ENCODE data around the gene PDE4C.

GRCh38 chr19:18205200-18205892, 20.9 kb downstream of the PDE4C start:
- no peak for TF ChIP-seq CTCF (IDR thresholded peaks at IDR 0.05)
- TF ChIP-seq POLR2AphosphoS5 (IDR thresholded peaks at IDR 0.05): peak; percentile 38 to 83 (median 64)
- peak in 1 of 4 donors; percentile 24 for TF ChIP-seq EP300 (IDR thresholded peaks at IDR 0.05)
- peak in 1 of 2 donors; percentile 34 for TF ChIP-seq POLR2A (IDR thresholded peaks at IDR 0.05)
